Suprapubic skin (tissue), 4 donors: ENCODE data around the gene LOXHD1. TPM values are rescaled to one million over a fixed set of nuclear protein-coding genes. Genes with fewer than 3 reads are reported as not detected.

Experiments used
- DNase-seq, 2 donors: peaks; one replicate each; pipeline ENCODE4 v3.0.0-alpha.2; 2019; ENCODE audit warnings: low spot score in 2 of 2
- H3K27ac ChIP-seq: fragments of 200-600 bp; sonication (generic); one replicate; pipeline ENCODE4 v1.5.1; 2019
- H3K27me3 ChIP-seq: fragments of 200-600 bp; sonication (generic); one replicate; pipeline ENCODE4 v1.5.1; 2019
- H3K36me3 ChIP-seq: fragments of 200-600 bp; sonication (generic); one replicate; pipeline ENCODE4 v1.5.1; 2019
- H3K4me1 ChIP-seq: fragments of 200-600 bp; sonication (generic); one replicate; pipeline ENCODE4 v1.5.1; 2019
- H3K4me3 ChIP-seq: fragments of 200-600 bp; sonication (generic); one replicate; pipeline ENCODE4 v1.5.1; 2019; ENCODE audit warnings: mild to moderate bottlenecking
- H3K9me3 ChIP-seq: fragments of 200-600 bp; sonication (generic); one replicate; pipeline ENCODE4 v1.5.1; 2019
- EP300 ChIP-seq: sonication (generic); formaldehyde crosslinking; IDR thresholded peaks from one replicate; pipeline ENCODE4 v1.6.1; 2017; ENCODE audit warnings: antibody characterized with exemption
- POLR2A ChIP-seq, 2 donors: fragments of 450-650 bp; IDR thresholded peaks; one replicate each; pipeline ENCODE4 v1.6.1; 2017; ENCODE audit warnings: antibody characterized with exemption in 2 of 2, mild to moderate bottlenecking in 2 of 2, moderate library complexity in 2 of 2
- POLR2AphosphoS5 ChIP-seq, 3 donors: sonication (generic); formaldehyde crosslinking; IDR thresholded peaks; one replicate each; pipeline ENCODE4 v1.6.1; 2017; ENCODE audit warnings: antibody characterized with exemption in 3 of 3
- WGBS: methylation state at CpG from one replicate; pipeline ENCODE4 v1.1.5; 2018; 5-methylcytosine and 5-hydroxymethylcytosine counted together
- total RNA-seq, 4 donors: library from RNA; depleted of rRNA; stranded (reverse); fragments of >200 nt; gene quantifications; one replicate each; pipeline ENCODE4 v1.1.0, GENCODE V29; 2016
- TF ChIP-seq, protein P1 (sequence below), 2 donors: fragments of 200-600 bp in 1 of 2; fragments of 450-650 bp in 1 of 2; sonication (generic) in 1 of 2; IDR thresholded peaks; one replicate each; pipeline ENCODE4 v1.5.1; 2016 to 2019; ENCODE audit warnings: antibody characterized with exemption in 2 of 2, mild to moderate bottlenecking in 1 of 2, moderate library complexity in 1 of 2

The LOXHD1 gene
- total RNA-seq, 4 donors from 2014 or later = 0.16 to 0.30 (median 0.18) TPM; not detected in 1

DNA sequence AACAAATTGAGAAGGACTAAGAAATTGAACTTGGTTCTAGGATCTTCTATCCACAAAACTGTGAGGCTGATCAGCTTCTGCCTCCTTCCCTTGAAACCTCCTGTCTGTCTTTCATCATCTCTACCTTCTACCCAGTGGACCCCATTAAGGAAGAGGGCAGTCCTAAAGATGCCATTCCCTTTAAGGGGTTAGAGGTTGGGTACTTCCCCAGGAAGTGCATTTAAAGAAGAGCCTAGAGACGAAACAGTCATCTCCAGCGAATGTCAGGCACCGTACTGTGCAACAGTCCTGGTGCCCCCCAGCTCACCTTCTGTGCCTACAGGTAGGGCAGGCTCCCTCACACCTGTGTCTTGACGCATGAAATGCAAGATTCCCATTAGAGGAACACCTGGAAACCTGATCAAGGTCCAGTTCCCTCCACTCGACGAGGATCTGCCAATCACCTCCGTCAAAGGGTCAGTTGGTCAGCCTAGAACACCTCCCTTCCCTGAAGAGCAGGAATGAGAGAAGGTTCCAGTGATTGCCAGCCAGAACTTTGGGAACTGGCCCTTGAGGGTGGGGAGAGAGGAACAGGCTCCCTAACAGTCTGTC, 20.9 kb downstream of the LOXHD1 start:
- Histone ChIP-seq H3K36me3 (no peaks in the 10 kb centered on the region), H3K4me1 (no peaks in the 10 kb centered on the region), H3K4me3 (no peak overlapping the region), H3K27ac (no peak overlapping the region), H3K27me3 (no peaks in the 10 kb centered on the region), H3K9me3 (no peaks in the 10 kb centered on the region)
- peak in 1 of 2 donors; percentile 43 for DNase-seq
- 82% methylated on average over 7 of the region's 7 CpGs for WGBS
- TF ChIP-seq, protein P1, sequence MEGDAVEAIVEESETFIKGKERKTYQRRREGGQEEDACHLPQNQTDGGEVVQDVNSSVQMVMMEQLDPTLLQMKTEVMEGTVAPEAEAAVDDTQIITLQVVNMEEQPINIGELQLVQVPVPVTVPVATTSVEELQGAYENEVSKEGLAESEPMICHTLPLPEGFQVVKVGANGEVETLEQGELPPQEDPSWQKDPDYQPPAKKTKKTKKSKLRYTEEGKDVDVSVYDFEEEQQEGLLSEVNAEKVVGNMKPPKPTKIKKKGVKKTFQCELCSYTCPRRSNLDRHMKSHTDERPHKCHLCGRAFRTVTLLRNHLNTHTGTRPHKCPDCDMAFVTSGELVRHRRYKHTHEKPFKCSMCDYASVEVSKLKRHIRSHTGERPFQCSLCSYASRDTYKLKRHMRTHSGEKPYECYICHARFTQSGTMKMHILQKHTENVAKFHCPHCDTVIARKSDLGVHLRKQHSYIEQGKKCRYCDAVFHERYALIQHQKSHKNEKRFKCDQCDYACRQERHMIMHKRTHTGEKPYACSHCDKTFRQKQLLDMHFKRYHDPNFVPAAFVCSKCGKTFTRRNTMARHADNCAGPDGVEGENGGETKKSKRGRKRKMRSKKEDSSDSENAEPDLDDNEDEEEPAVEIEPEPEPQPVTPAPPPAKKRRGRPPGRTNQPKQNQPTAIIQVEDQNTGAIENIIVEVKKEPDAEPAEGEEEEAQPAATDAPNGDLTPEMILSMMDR (IDR thresholded peaks at IDR 0.05) = no peak
- TF ChIP-seq EP300 = no peak

DNA sequence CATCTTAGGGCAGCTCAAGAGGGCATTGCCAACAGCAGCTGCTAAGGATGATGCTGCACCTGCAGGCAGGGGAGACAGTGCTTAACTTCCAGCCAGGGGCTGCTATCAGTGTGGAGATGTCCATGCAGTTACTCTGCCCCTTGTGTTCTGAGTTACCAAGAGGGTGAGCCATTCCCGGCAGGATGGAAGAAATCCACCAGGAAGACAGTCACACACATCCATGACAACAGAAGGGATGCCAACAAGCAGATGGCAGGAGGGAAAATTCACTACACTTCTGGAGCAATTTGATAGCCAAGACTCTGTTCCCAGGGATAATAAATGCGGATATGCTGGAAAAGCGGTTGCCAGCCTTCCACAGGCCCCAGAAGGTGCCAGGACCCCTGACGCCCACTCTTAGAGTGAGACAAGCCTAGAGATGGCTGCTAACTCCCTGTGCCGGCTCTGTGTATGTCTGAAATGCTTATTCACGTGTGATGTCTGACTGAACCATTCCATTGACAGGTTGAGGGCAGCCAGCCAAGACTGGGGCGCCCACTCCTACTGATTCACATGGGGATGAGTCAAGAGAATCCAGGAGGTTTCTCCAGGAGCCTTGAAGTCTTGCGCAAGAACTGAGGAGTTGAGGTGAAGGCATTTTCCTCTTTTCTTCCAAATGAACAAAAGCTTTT, 24.5 kb downstream of the LOXHD1 start:
- no peaks in the 10 kb centered on the region for H3K9me3 ChIP-seq
- peak in 1 of 2 donors; percentile 72 for DNase-seq
- H3K27ac ChIP-seq = no peak overlapping the region
- TF ChIP-seq EP300 (no peak), POLR2AphosphoS5 (IDR thresholded peaks at IDR 0.05) (no peak), POLR2A (IDR thresholded peaks at IDR 0.05) (no peak)
- TF ChIP-seq, protein P1 (IDR thresholded peaks at IDR 0.05) = no peak
- no peaks in the 10 kb centered on the region for H3K36me3 ChIP-seq
- 78% methylated on average over 8 of the region's 8 CpGs for WGBS
- H3K27me3 ChIP-seq = peaks cover 8% of the 10 kb centered on the region
- H3K4me3 ChIP-seq = no peak overlapping the region
- H3K4me1 ChIP-seq = no peaks in the 10 kb centered on the region

DNA sequence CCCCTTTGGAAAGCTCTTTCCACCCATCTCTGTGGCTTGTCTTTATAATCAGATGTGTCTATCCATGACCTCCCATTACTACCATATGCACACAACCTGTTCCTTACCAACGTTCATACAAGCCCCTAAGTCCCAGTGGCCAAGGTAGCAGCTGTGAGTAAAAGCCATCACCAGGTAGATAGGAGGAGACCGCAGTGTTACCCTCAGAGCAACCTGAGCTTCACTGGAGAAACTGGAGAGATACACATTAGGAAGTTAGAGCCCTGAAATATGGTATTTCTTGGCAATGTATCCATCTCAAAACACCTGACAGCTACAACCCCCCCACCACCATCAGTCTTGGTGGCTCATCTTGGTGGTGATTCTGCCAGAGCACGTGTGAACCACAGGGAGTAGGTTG, 26.0 kb downstream of the LOXHD1 start:
- TF ChIP-seq POLR2AphosphoS5 (IDR thresholded peaks at IDR 0.05) (no peak), EP300 (no peak), POLR2A (IDR thresholded peaks at IDR 0.05) (no peak)
- TF ChIP-seq, protein P1 (IDR thresholded peaks at IDR 0.05) = no peak
- H3K27me3 ChIP-seq = peaks cover 10% of the 10 kb centered on the region
- no peaks in the 10 kb centered on the region for H3K36me3 ChIP-seq
- H3K4me1 ChIP-seq = no peaks in the 10 kb centered on the region
- no peak overlapping the region for H3K4me3 ChIP-seq
- no peak for DNase-seq
- no peaks in the 10 kb centered on the region for H3K9me3 ChIP-seq
- 71% methylated on average over 3 of the region's 3 CpGs for WGBS
- no peak overlapping the region for H3K27ac ChIP-seq

DNA sequence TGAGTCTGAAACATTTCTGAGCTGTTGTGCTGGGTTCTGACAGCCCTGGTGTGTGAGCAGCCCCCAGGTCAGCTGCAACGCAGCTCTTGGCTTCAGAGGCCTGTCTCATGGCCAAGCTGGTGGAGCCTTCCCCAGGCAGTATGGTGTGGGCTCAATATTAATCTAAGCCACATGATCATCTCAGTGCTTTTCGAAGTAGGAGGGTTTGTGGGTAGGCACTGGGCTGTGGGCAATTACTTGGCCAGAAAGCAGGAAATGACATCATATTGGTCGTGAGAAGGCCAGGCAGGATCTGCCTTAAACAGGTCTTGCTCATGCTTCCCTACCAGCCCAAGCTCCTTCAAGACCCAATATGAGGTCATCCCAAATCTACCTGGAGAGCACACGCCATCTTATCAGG, 26.9 kb downstream of the LOXHD1 start:
- WGBS = 79% methylated on average over 4 of the region's 4 CpGs
- DNase-seq = no peak
- Histone ChIP-seq H3K27ac (no peak overlapping the region), H3K27me3 (peaks cover 10% of the 10 kb centered on the region), H3K9me3 (no peaks in the 10 kb centered on the region), H3K4me3 (no peak overlapping the region), H3K4me1 (no peaks in the 10 kb centered on the region), H3K36me3 (no peaks in the 10 kb centered on the region)
- TF ChIP-seq EP300 (no peak), POLR2AphosphoS5 (IDR thresholded peaks at IDR 0.05) (no peak), POLR2A (IDR thresholded peaks at IDR 0.05) (no peak)
- TF ChIP-seq, protein P1 (IDR thresholded peaks at IDR 0.05) = no peak

DNA sequence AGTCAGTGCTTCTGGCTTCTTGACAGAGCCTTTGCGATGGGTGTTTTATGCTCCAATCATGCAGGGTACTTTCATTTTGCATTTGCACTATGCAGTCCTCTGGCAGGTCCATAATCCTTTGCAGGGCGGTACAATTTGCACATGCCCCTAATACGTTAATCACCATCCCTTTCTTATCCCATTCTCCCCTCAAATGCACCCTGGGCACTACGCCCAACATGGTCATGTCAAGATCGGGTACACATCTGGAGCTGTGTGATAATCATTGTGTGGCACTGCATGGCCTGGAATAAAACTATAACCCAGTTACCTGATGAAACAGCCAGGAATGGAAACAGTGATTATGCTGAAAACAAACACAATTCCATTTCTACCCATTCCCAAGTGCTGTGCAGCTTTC, 27.7 kb downstream of the LOXHD1 start:
- Histone ChIP-seq H3K27me3 (peaks cover 10% of the 10 kb centered on the region), H3K4me3 (no peak overlapping the region), H3K27ac (no peak overlapping the region), H3K36me3 (no peaks in the 10 kb centered on the region), H3K4me1 (no peaks in the 10 kb centered on the region), H3K9me3 (no peaks in the 10 kb centered on the region)
- 94% methylated on average over 5 of the region's 5 CpGs for WGBS
- DNase-seq = no peak
- TF ChIP-seq POLR2AphosphoS5 (IDR thresholded peaks at IDR 0.05) (no peak), EP300 (no peak), POLR2A (IDR thresholded peaks at IDR 0.05) (no peak)
- TF ChIP-seq, protein P1 (IDR thresholded peaks at IDR 0.05) = no peak
